ENCODE results near the gene ZNF385D. TPM values are rescaled to one million over a fixed set of nuclear protein-coding genes. Genes with fewer than 3 reads are reported as not detected.

Gene ZNF385D
- total RNA-seq, 4 donors from 2014 or later: 4.2 to 11.2 (median 6.9) TPM

- no peak for TF ChIP-seq CTCF (IDR thresholded peaks at IDR 0.05; ENCODE audit: low read depth)
Observed at GRCh38 chr3:21433751-21434150, 317.3 kb downstream of the ZNF385D start.

DNA sequence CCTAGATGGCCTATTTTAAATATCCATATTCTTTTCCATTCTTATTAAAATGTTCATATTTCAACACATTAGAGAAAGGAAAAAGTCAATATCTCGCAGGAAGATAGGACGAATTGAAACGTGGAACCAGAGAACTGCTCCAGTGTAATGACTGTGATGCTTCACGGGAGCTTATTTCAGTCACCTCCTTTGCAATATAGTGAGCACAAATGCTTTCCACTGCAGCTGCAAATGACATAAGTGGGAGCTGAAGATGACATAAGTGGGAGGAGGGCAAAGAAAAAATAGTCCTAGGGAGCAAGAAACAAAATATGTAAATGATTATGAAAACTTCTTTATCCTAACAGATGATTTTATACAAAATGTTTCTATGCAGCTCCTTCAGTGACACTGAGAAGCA is 324.1 kb downstream of the ZNF385D start:
- no peak for TF ChIP-seq CTCF (IDR thresholded peaks at IDR 0.05; ENCODE audit: low read depth)

GRCh38 chr3:21425715-21426114 is 325.3 kb downstream of the ZNF385D start:
- no peak for TF ChIP-seq CTCF (IDR thresholded peaks at IDR 0.05; ENCODE audit: low read depth)

GRCh38 chr3:21421096-21421495 is 329.9 kb downstream of the ZNF385D start:
- no peak for TF ChIP-seq CTCF (IDR thresholded peaks at IDR 0.05; ENCODE audit: low read depth)

GRCh38 chr3:21417991-21418390 is 333.0 kb downstream of the ZNF385D start:
- no peak for TF ChIP-seq CTCF (IDR thresholded peaks at IDR 0.05; ENCODE audit: low read depth)

DNA sequence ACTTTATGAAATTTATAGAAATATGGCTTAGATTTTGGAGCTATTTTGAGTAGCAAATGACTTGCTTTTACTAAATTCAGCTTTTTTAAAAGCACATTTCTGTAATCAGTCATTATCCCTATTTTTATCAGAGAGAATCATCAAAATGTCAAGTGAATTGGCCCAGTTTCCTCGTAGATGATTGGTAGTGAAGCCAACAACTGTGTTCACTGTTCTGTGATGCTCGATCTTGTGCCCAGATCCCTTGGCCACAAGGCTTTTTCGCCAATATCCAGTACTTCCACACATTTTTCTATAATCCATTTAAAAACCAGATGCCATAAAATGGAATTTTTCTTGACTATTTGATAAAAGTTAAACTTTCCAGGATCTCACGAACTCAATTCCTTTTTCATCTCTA is 336.5 kb downstream of the ZNF385D start:
- no peak for TF ChIP-seq CTCF (IDR thresholded peaks at IDR 0.05; ENCODE audit: low read depth)

DNA sequence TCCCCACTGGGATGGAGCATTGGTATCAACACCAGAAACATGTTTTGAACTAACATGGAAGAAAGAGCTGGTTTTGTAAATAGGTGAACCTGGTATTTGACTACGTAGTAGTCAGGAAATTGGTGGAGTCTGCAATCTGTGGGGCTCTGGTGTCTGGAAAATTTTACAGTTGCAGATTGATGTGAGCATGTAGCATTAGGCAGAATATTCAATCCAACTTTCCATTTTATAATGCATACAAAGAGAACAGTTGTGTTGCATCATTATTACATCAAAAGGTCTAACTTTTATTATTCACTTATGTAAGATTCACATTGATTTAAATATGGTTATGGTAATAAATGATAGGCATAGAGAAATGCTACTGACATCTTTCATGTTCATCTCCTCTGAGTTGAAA is 340.0 kb downstream of the ZNF385D start:
- no peak for TF ChIP-seq CTCF (IDR thresholded peaks at IDR 0.05; ENCODE audit: low read depth)
